ENCODE data around the gene NCOR1.
"Not testable (repeated sequence)": the region's sequence is repeated elsewhere in the genome, so short reads cannot be mapped to it uniquely, and the experiment has no call there.

Gene NCOR1

DNA sequence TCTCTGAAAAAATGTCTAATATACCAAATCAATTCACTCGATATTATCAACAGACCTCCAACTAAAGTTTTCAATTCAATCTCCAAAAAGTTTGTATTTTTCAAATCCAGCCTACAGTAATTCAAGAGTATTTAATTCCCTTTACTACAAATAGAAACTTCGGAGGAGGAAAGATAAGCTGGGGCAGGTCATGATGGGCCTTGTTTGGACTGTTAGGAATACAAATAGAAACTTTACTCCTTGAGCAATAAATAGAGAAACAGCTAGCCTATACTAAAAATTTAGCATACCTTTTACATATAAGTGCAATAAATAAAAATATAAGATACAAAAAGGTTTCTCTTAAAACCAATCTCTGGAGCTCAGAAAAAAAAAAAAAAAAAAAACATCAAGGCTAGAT lies 98.2 kb downstream of the NCOR1 start:
- Histone ChIP-seq H3K4me1 (ENCODE audit: insufficient read depth, low read length) (no peaks in the 10 kb centered on the region), H3K27ac (ENCODE audit: low read depth, low read length) (no peak overlapping the region), H3K36me3 (ENCODE audit: insufficient read depth, low read length) (peaks cover 94% of the 10 kb centered on the region), H3K27me3 (ENCODE audit: insufficient read depth, low read length) (no peaks in the 10 kb centered on the region), H3K9ac (ENCODE audit: low read depth, low read length) (no peak overlapping the region), H3K9me3 (ENCODE audit: insufficient read depth, low read depth, low read length) (peaks cover 31% of the 10 kb centered on the region), H3K4me3 (ENCODE audit: low read length) (no peak overlapping the region)
- WGBS, result 92% methylated on average over 1 of the region's 2 CpGs

DNA sequence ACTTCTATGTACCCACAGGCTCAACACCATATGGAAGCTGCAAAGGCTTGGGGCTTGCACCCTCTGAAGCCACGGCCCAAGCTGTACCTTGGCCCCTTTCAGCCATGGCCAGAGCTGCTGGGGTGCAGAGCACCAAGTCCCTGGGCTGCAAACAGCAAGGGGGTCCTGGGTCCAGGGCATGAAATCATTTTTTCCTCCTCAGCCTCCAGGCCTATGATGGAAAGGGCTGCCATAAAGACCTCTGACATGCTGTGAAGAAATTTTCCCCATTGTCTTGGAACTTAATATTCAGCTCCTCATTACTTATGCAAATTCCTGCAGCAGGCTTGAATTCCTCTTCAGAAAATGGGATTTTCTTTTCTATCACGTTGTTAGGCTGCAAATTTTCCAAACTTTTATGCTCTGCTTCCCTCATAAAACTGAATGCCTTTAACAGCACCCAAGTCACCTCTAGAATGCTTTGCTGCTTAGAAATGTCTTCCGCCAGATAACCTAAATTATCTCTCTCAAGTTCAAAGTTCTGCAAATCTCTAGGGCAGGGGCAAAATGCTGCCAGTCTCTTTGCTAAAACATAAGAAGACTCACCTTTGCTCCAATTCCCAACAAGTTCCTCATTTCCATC lies 100.1 kb downstream of the NCOR1 start:
- not testable (repeated sequence) for H3K27me3 ChIP-seq (ENCODE audit: insufficient read depth, low read length); H3K4me3 ChIP-seq (ENCODE audit: low read length); H3K9ac ChIP-seq (ENCODE audit: low read depth, low read length); H3K27ac ChIP-seq (ENCODE audit: low read depth, low read length); H3K4me1 ChIP-seq (ENCODE audit: insufficient read depth, low read length)
- H3K9me3 ChIP-seq (ENCODE audit: insufficient read depth, low read depth, low read length), result peaks cover 31% of the 10 kb centered on the region
- WGBS, result 93% methylated on average over 3 of the region's 3 CpGs
- peaks cover 76% of the 10 kb centered on the region for H3K36me3 ChIP-seq (ENCODE audit: insufficient read depth, low read length)

DNA sequence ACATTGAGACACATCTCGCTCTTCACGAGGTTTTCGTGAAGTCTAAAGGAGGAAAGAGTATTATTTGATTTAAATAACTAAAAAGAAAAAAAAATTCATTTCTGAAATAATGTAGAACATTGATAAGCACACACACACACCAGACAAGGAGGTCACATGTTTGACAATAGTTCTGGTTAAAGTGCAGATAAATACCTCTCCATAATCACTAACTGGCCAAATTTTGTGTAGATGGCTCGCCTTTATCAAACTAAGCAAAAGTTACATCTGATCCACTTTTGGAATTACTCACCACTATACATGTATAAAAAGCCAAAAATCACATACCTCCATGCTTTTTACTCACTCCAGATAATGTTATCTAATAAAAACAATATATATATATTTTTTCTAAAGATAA lies 106.5 kb downstream of the NCOR1 start:
- peaks cover 50% of the 10 kb centered on the region for H3K36me3 ChIP-seq (ENCODE audit: insufficient read depth, low read length)
- no peaks in the 10 kb centered on the region for H3K27me3 ChIP-seq (ENCODE audit: insufficient read depth, low read length)
- no peak overlapping the region for H3K9ac ChIP-seq (ENCODE audit: low read depth, low read length)
- H3K27ac ChIP-seq (ENCODE audit: low read depth, low read length), result no peak overlapping the region
- H3K9me3 ChIP-seq (ENCODE audit: insufficient read depth, low read depth, low read length), result no peaks in the 10 kb centered on the region
- 91% methylated on average over 3 of the region's 4 CpGs for WGBS
- no peak overlapping the region for H3K4me3 ChIP-seq (ENCODE audit: low read length)
- H3K4me1 ChIP-seq (ENCODE audit: insufficient read depth, low read length), result no peaks in the 10 kb centered on the region

DNA sequence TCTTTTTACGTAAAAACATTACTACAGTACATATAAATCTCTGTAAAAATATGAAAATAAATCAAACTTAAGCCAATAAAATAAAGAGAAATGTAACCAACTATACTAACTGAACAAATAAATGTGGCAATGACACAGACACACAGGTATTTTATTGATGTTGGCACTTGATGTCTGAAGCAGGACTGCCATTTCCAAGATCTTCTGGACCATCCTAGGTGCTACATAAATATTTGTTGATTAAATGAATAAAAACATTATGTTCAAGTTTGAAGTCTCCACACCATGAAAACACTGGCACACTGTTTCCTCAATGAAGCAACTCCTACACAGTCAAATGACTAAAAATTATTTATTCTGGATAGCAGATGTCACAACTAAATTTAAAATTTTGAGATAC lies 106.9 kb downstream of the NCOR1 start:
- H3K27ac ChIP-seq (ENCODE audit: low read depth, low read length), result no peak overlapping the region
- H3K4me1 ChIP-seq (ENCODE audit: insufficient read depth, low read length), result no peaks in the 10 kb centered on the region
- H3K9me3 ChIP-seq (ENCODE audit: insufficient read depth, low read depth, low read length), result no peaks in the 10 kb centered on the region
- H3K27me3 ChIP-seq (ENCODE audit: insufficient read depth, low read length), result no peaks in the 10 kb centered on the region
- H3K4me3 ChIP-seq (ENCODE audit: low read length), result no peak overlapping the region
- WGBS, result no CpG with 5 or more reads among the region's 1 CpG
- no peak overlapping the region for H3K9ac ChIP-seq (ENCODE audit: low read depth, low read length)
- peaks cover 45% of the 10 kb centered on the region for H3K36me3 ChIP-seq (ENCODE audit: insufficient read depth, low read length)

DNA sequence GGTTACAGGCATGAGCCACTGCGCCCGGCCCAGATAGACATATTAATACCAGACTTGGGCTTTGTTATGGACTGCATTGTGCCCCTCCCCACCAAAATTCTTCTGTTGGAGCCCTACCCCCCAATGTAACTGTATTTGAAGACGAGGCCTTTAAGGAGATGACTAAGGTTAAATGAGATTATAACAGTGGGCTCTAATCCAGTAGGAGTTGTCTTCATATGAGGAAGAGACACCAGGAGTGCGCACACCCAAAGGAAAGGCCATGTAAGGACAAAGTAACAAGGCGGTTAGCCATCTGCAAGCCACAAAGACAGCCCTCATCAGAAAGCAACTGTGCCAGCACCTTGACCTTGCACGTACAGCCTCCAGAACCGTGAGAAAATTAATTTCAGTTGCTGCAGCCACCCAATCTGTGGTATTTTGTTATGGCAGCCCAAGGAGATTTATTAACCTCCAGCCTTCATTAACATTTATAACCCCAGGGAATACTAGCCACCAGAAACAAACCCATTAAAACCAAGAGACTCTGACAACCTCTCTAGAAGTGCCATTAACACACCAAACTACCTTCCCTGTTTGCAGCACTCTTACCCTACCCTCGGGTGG lies 108.1 kb downstream of the NCOR1 start:
- Histone ChIP-seq H3K9me3 (ENCODE audit: insufficient read depth, low read depth, low read length) (no peaks in the 10 kb centered on the region), H3K4me3 (ENCODE audit: low read length) (no peak overlapping the region), H3K27ac (ENCODE audit: low read depth, low read length) (no peak overlapping the region), H3K9ac (ENCODE audit: low read depth, low read length) (no peak overlapping the region), H3K4me1 (ENCODE audit: insufficient read depth, low read length) (no peaks in the 10 kb centered on the region), H3K27me3 (ENCODE audit: insufficient read depth, low read length) (no peaks in the 10 kb centered on the region), H3K36me3 (ENCODE audit: insufficient read depth, low read length) (peaks cover 42% of the 10 kb centered on the region)
- WGBS, result 96% methylated on average over 8 of the region's 8 CpGs

DNA sequence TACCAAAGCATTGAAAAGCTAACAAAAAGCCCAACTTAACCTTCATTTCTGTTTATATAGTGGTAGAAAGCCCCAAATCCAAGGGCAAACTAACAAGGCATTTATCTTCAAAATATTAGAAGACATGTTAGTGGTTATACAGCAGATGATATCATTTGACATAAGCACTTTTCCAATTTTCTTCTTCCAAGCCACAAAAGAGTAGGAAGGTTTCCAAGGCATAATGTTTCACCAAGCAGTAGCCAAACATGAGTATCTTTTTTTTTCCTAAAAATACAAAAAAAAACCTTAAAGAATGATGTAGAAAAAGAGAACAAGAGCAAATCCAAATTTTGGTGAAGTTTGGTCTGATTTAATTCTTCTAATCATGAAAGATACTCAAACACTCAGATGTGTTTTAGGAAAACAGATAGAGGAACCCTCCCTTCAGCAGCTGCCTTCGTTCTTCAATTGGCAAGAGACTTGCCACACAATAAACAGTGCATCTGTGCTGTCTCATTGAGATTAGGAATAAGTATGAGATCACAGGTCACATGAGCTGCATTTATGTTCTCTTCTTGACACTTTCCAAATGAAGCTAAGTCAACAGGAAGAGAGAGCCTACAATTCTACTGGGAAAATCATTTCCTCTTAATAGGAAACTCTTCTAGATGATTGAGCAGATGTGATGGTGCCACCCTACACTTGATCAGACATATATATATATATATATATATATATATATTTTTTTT lies 109.0 kb downstream of the NCOR1 start:
- no peak overlapping the region for H3K9ac ChIP-seq (ENCODE audit: low read depth, low read length)
- H3K4me3 ChIP-seq (ENCODE audit: low read length), result no peak overlapping the region
- H3K9me3 ChIP-seq (ENCODE audit: insufficient read depth, low read depth, low read length), result no peaks in the 10 kb centered on the region
- no peak overlapping the region for H3K27ac ChIP-seq (ENCODE audit: low read depth, low read length)
- no peaks in the 10 kb centered on the region for H3K27me3 ChIP-seq (ENCODE audit: insufficient read depth, low read length)
- H3K4me1 ChIP-seq (ENCODE audit: insufficient read depth, low read length), result no peaks in the 10 kb centered on the region
- peaks cover 50% of the 10 kb centered on the region for H3K36me3 ChIP-seq (ENCODE audit: insufficient read depth, low read length)
- WGBS, result 89% methylated on average over 1 of the region's 1 CpG

DNA sequence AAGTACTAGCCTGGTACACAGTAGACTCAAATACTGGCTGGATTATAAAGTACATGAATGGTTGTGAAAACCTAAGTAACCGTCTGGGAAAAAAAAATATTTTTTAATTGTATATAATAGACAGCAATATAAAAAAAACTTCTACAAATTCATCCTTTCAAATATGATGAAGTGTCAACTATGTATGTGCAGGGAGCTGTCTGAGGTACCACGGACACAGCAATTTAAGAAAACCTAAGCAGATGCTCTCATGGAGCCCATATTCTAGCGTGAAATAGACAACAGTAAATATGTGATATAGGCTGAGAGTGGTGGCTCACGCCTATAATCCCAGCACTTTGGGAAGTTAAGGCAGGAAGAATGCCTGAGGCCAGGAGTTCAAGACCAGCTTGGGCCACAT lies 111.1 kb downstream of the NCOR1 start:
- Histone ChIP-seq H3K4me1 (ENCODE audit: insufficient read depth, low read length) (no peaks in the 10 kb centered on the region), H3K4me3 (ENCODE audit: low read length) (no peak overlapping the region), H3K27me3 (ENCODE audit: insufficient read depth, low read length) (no peaks in the 10 kb centered on the region), H3K9me3 (ENCODE audit: insufficient read depth, low read depth, low read length) (no peaks in the 10 kb centered on the region), H3K9ac (ENCODE audit: low read depth, low read length) (no peak overlapping the region), H3K36me3 (ENCODE audit: insufficient read depth, low read length) (peaks cover 61% of the 10 kb centered on the region), H3K27ac (ENCODE audit: low read depth, low read length) (no peak overlapping the region)
- 92% methylated on average over 3 of the region's 4 CpGs for WGBS

DNA sequence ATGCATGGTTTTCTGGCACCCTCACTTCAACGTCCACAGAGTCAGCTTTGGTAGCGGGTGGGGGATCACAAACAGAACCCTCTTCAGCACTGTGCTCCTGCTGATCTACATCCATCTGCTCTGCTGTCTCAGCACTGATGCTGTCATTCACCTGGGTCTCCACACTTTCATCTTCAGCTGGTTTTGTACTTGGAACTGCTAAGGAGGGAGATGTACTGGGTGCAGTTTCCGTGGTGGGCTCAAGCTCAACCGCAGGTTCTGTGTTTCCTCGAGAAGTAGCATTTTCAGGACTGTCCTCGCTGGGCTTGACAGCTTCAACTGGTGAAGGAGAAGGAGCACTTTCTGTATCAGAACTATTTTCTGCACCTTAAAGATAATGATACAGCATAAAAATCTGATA lies 113.9 kb downstream of the NCOR1 start:
- Histone ChIP-seq H3K4me1 (ENCODE audit: insufficient read depth, low read length) (no peaks in the 10 kb centered on the region), H3K9ac (ENCODE audit: low read depth, low read length) (no peak overlapping the region), H3K4me3 (ENCODE audit: low read length) (no peak overlapping the region), H3K9me3 (ENCODE audit: insufficient read depth, low read depth, low read length) (peaks cover 4% of the 10 kb centered on the region; the same call in 1 of the 2 replicates), H3K27me3 (ENCODE audit: insufficient read depth, low read length) (no peaks in the 10 kb centered on the region), H3K27ac (ENCODE audit: low read depth, low read length) (no peak overlapping the region), H3K36me3 (ENCODE audit: insufficient read depth, low read length) (peaks cover 70% of the 10 kb centered on the region)
- 95% methylated on average over 6 of the region's 6 CpGs for WGBS

DNA sequence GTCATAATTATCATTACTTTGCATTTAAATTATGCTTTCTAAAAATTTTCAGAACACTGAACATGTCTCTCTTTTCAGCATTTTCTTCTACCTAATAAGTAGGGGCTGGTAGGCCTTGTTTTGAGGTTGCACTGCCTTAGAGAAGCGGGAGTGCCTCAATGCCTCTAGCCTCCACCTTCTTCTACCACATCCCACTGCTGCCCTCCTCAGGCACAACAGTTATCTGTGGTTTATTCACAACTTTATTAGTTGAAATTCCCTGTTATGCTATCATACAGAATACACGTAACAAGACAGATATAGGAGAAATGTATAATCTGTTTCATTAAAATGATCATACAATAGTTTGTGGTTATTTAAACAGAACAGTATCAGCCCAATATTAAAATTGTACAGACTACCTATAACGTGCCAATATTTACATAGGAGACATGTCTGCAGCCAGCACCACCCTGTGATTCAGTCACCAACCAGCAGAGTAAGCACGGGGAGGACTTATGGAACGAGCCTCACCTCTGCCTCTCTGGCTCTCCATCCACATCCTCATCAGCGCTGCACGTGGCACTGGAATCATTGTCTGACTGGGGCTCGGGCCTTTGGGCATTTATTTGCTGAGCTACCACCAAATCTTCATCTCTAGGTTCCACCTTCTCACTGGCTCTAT lies 114.5 kb downstream of the NCOR1 start:
- H3K4me1 ChIP-seq (ENCODE audit: insufficient read depth, low read length), result no peaks in the 10 kb centered on the region
- no peak overlapping the region for H3K4me3 ChIP-seq (ENCODE audit: low read length)
- no peaks in the 10 kb centered on the region for H3K27me3 ChIP-seq (ENCODE audit: insufficient read depth, low read length)
- no peak overlapping the region for H3K9ac ChIP-seq (ENCODE audit: low read depth, low read length)
- H3K27ac ChIP-seq (ENCODE audit: low read depth, low read length), result no peak overlapping the region
- peaks cover 9% of the 10 kb centered on the region; the same call in 1 of the 2 replicates for H3K9me3 ChIP-seq (ENCODE audit: insufficient read depth, low read depth, low read length)
- H3K36me3 ChIP-seq (ENCODE audit: insufficient read depth, low read length), result peaks cover 72% of the 10 kb centered on the region
- 93% methylated on average over 7 of the region's 8 CpGs for WGBS

DNA sequence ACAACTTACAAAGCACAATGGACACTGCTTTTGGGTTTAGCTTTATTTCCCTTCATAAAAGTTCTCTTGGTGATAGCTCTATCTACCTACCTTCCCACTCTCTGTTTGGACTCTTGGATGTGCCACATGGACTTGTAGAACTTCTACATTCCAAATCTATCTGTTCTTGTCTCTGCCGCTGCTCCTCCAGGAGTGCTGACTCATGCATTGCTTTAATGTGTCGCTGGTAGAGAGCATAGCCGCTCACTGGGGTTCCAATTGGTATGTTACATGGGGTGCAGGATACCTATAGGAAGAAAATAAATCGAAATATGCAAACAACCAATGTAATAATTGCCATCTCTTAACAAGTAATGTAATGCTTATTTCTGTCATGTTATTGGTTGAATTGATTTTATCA lies 123.6 kb downstream of the NCOR1 start:
- Histone ChIP-seq H3K36me3 (ENCODE audit: insufficient read depth, low read length) (peaks cover 59% of the 10 kb centered on the region), H3K27ac (ENCODE audit: low read depth, low read length) (peak overlapping the region; percentile 21; the same call in 1 of the 2 replicates), H3K9ac (ENCODE audit: low read depth, low read length) (no peak overlapping the region), H3K27me3 (ENCODE audit: insufficient read depth, low read length) (no peaks in the 10 kb centered on the region), H3K9me3 (ENCODE audit: insufficient read depth, low read depth, low read length) (peaks cover 10% of the 10 kb centered on the region; the same call in 1 of the 2 replicates), H3K4me3 (ENCODE audit: low read length) (no peak overlapping the region), H3K4me1 (ENCODE audit: insufficient read depth, low read length) (no peaks in the 10 kb centered on the region)
- 87% methylated on average over 4 of the region's 4 CpGs for WGBS

DNA sequence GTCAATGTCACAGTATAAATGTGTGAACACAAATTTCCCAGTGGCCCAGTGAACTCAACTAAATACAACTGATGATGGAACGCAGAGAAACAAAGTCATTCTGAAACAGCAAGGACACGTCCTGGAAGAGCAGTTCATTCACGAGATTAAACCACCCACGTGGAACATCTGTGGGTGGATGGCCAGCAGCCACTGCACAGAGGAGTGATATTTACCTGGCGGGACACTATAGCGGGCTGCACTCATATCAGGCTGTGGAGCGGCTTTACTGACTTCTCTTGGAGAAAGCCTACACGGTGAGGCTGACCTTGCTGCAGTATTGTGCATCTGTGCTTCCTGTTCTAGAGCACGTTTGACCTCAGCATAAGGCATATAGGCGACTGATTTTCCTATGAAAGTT lies 128.4 kb downstream of the NCOR1 start:
- Histone ChIP-seq H3K36me3 (ENCODE audit: insufficient read depth, low read length) (peaks cover 68% of the 10 kb centered on the region), H3K4me1 (ENCODE audit: insufficient read depth, low read length) (0 out of 2 replicates have a peak, but pooled peaks cover 5% of the 10 kb centered on the region)
- WGBS, result 93% methylated on average over 10 of the region's 10 CpGs

More for the DNA sequence above, 128.4 kb downstream of the NCOR1 start:
- Histone ChIP-seq H3K27me3 (ENCODE audit: insufficient read depth, low read length) (no peaks in the 10 kb centered on the region), H3K9me3 (ENCODE audit: insufficient read depth, low read depth, low read length) (peaks cover 5% of the 10 kb centered on the region; the same call in 1 of the 2 replicates), H3K9ac (ENCODE audit: low read depth, low read length) (no peak overlapping the region), H3K4me3 (ENCODE audit: low read length) (no peak overlapping the region), H3K27ac (ENCODE audit: low read depth, low read length) (no peak overlapping the region)
